Stimulated activated CD8-positive, alpha-beta memory T cell treated with anti-CD3 and anti-CD28 coated beads, Interleukin-4, amount 100 ng/mL, for 24 hours (primary cell): Measurements from ENCODE around the gene PRMT1.

Source experiments
- DNase-seq: peaks from one replicate; pipeline ENCODE4 v3.0.0-alpha.2; 2020; ENCODE audit warnings: low read depth

PRMT1 gene

GRCh38 chr19:49727217-49728030, 50.4 kb downstream of the PRMT1 start:
- DNase-seq: no peak

GRCh38 chr19:49730166-49730565, 53.1 kb downstream of the PRMT1 start:
- no peak for DNase-seq
